Measurements from ENCODE around the gene TUT4.

DNA sequence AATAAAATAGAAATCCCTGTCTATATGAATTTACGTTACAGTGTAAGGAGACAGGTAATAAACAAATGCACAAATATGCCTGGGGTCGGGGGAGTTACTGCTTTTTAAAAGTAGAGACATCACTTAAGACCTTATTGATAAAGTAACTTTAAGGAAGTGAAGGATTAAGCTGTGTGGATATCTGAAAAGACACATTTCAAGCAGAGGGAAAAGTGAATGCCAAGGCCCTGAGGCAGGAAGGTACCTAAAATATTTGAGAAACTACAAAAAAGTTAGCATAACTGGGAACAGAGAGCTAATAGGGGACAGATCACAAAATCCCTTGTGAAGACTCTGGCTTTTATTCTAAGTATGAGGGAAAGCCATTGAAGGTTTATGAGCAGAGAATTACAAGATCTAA lies 41.5 kb downstream of the TUT4 start:
- TF ChIP-seq, protein P1, sequence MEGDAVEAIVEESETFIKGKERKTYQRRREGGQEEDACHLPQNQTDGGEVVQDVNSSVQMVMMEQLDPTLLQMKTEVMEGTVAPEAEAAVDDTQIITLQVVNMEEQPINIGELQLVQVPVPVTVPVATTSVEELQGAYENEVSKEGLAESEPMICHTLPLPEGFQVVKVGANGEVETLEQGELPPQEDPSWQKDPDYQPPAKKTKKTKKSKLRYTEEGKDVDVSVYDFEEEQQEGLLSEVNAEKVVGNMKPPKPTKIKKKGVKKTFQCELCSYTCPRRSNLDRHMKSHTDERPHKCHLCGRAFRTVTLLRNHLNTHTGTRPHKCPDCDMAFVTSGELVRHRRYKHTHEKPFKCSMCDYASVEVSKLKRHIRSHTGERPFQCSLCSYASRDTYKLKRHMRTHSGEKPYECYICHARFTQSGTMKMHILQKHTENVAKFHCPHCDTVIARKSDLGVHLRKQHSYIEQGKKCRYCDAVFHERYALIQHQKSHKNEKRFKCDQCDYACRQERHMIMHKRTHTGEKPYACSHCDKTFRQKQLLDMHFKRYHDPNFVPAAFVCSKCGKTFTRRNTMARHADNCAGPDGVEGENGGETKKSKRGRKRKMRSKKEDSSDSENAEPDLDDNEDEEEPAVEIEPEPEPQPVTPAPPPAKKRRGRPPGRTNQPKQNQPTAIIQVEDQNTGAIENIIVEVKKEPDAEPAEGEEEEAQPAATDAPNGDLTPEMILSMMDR (conservative IDR thresholded peaks at IDR 0.05; ENCODE audit: low read length), result no peak
- TF ChIP-seq EZH2phosphoT487 (IDR thresholded peaks at IDR 0.05; ENCODE audit: borderline replicate concordance, low read depth, low read length), result no peak
